Right forelimb (tissue), 1 donor: Measurements from ENCODE around the gene HYDIN.
"Not testable (repeated sequence)": the region's sequence is repeated elsewhere in the genome, so short reads cannot be mapped to it uniquely, and the experiment has no call there.

Experiments
- DNase-seq: peaks from one replicate; pipeline ENCODE4 v3.0.0-alpha.2; 2018

The HYDIN gene

DNA sequence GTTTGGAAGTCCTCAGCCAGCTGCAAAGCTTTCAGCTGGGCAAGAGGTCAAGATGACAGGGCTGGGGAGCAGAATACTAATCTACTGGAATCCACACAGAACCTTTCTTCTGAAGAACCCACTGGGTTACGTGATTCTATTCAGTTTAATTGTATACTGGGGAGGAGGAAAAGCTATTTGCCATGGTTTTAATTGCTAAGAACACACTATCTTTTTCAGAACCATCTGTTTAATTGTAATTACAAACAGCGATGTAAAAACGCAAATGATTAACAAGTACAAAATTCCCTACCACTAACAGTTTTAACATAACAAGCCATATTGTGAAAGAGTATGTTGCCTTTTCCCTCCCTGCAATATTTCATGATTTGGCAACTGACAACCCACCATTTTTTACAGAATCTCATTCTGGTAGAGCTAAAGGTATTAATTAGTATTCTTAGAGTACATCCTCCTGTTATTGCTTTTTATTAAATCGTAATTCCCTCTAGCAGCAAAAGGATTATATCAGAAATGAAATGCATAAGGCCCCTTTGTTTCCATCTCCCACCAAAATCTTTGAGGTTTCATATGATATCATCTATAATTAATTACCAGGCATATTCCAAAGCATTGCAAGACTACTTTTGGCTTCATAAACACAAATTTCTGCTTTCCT is 12.1 kb downstream of the HYDIN start:
- no peak for DNase-seq

DNA sequence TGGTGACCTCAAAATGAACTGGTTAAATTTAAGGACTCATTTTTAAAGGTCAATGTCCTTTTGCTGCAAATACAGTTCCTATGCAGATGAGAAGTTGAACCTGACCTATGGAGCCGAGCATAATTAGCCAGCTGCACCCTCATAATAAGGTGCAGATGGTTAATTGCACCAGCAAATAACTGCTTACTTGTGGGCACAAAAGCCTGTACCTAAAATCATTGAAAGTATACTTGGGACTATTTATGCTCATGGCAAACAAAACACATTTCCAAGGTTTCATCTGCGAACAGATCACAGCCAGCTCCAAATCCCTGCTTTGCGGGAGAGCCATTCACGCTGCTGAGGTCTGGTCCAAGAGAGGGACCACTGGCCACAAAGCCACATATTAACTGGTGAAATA is 13.0 kb downstream of the HYDIN start:
- no peak for DNase-seq

- DNase-seq = no peak
Measured at GRCh38 chr16:71216714-71217113, 13.8 kb downstream of the HYDIN start.

DNA sequence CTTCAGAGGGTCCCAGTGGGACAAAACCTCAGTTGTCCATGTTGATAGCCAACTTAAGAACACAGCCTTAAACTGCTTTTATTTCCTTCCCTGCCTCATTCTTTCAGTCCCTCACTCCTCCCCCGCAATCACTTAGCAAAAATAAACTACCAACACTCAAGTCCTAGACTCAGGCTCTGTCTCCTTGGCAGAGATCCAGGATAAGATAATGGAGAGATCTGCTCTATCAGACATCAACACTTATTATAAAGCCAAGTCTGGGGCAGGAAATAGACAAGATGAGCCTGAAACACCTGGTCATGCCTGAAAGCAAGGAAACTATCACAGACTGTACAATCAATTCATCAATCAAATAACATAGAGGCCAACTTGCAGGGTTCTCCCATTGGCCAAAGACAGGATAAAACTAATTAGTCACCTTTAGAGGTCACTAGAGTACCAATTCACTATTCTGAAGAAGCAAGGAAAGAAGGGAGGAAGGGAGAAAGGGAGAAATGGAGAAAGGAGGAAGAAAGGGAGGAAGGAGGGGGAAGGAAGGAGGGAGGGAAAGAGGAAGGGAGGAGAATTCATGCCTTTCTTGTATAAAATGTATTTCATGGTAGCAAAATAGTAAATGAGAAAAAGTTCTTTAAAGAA is 15.7 kb downstream of the HYDIN start:
- no peak for DNase-seq

GRCh38 chr16:71205482-71206131 is 24.9 kb downstream of the HYDIN start:
- DNase-seq = no peak

DNA sequence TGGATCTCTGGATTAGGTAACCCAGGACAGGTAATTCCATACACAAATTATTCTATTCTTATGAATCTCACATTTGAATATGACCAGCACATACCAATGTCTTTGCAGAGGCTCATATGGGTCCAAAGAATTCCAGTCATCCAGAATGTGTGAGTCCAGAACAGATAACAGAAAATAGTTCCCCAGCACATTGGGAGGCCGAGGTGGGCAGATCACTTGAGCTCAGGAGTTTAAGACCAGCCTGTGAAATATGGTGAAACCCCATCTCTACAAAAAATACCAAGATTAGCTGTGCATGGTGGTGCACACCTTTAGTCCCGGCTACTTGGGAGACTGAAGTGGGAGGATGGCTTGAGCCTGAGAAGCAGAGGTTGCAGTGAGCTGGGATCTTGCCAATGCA is 26.9 kb downstream of the HYDIN start:
- DNase-seq = no peak

GRCh38 chr16:71201556-71201955 is 29.0 kb downstream of the HYDIN start:
- DNase-seq = no peak

- no peak for DNase-seq
Measured at GRCh38 chr16:71201054-71201453, 29.5 kb downstream of the HYDIN start.

DNA sequence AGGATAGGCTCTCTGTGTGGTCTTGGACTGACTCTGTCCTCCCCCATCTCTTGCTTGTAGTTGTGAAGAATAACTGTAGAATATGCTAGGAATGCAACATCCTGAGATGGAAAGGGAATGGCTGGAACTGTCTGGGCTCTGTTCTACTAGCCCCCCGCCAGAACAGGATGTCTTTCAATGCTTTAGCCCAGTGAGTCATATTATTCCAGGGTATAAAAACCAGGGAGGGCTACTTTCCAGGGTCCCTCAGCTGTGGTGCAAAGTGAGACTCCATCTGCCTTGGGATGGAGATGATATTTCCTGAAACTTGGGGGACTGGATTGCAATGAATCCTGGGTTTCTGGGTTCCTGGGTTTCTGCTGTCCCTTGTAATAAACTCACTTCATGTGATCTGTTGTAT is 32.1 kb downstream of the HYDIN start:
- DNase-seq = no peak

DNA sequence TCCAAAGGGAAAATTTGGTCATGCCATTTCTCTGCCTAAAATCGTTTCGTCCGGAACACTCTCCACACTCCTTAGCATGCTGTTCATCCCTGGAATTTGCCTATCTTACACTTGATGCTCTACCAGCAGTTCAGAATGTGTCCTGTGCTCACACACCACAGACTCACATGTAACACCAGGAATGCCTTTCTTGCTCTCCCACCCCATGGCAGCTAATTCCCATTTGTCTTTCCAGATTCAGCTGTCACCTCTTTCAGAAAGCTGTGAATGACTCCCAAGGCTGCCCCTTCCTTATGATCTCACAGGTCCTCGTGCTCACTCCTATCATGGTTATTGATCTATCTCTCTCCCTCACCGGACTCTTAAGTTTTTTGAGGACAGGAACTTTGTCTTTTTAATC is 38.1 kb downstream of the HYDIN start:
- DNase-seq = no peak

GRCh38 chr16:71188956-71189712 is 41.4 kb downstream of the HYDIN start:
- no peak for DNase-seq

GRCh38 chr16:71185347-71185746 is 45.2 kb downstream of the HYDIN start:
- no peak for DNase-seq

DNA sequence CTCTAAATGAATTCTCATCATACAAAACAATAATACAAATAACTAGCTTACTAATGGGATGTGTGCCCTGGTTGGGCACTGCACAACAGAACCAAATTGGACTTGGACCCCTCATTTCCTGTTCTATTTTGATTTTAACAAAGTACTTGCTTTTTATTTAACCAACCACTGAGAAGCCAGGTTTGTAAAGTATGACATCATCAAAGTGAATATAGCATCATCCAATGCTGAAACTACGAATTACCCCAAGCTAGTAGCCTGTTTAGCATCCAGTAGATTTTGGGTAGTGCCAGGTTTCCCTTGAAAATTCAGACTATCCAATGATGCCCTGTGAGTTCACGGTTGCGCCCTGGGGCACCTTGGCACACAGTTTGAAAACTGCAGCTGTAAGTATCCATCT is 51.0 kb downstream of the HYDIN start:
- no peak for DNase-seq

- DNase-seq = no peak
Measured at GRCh38 chr16:71172481-71173207, 57.9 kb downstream of the HYDIN start.

DNA sequence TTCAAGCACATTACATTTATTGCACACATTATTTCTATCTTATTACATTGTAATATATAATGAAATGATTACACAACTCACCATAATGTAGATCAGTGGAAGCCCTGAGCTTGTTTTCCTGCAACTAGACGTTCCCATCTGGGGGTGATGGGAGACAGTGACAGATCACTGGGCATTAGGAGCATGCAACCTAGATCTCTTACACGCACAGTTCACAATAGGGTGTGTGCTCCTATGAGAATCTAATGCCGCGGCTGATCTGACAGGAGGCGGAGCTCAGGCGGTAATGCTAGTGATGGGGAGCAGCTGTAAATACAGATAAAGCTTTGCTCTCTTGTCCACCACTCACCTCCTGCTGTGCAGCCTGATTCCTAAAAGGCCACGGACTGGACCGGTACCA is 69.5 kb downstream of the HYDIN start:
- DNase-seq = not testable (repeated sequence)

DNA sequence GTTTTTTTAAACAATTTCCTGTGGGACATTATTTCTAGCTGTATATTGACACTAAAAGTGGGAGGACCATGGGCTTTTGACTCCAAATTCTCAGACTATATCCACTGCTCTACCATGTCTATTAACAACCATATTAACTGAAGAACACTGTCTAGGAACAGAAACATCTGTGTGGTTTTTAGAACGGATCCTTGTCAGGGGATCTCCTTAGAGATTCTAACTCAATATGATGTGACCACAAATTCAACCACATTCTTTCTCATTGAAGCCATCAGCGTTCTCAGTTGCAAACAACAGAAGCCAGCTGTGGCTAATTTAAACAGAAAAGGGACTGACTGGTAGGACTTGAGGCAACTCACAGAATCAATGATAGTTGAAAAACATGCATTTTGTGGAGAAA is 73.2 kb downstream of the HYDIN start:
- DNase-seq = not testable (repeated sequence)

DNA sequence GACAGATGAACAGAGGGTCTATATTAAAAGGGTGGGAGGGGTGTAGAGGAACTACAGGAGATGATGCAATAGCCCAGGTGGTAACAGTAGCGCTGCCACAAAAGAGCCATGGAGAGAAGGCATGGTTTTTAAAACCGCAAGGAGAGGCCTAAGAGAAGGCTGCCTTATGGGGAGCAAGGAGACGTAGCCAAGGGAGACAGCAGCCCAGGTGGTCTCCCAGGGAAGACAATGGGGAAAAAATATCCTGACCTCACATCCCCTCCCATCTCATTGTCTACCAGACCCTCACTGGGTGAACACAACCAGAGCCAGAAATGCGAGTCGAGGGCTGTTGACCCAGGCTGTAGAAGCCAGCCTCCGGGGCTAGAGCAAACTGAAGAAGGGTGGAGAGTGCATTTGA is 77.2 kb downstream of the HYDIN start:
- not testable (repeated sequence) for DNase-seq

- not testable (repeated sequence) for DNase-seq
Measured at GRCh38 chr16:71151654-71152053, 78.9 kb downstream of the HYDIN start.

- DNase-seq = not testable (repeated sequence)
Measured at GRCh38 chr16:71143246-71143645, 87.3 kb downstream of the HYDIN start.

GRCh38 chr16:71110565-71110964 is 120.0 kb downstream of the HYDIN start:
- not testable (repeated sequence) for DNase-seq

DNA sequence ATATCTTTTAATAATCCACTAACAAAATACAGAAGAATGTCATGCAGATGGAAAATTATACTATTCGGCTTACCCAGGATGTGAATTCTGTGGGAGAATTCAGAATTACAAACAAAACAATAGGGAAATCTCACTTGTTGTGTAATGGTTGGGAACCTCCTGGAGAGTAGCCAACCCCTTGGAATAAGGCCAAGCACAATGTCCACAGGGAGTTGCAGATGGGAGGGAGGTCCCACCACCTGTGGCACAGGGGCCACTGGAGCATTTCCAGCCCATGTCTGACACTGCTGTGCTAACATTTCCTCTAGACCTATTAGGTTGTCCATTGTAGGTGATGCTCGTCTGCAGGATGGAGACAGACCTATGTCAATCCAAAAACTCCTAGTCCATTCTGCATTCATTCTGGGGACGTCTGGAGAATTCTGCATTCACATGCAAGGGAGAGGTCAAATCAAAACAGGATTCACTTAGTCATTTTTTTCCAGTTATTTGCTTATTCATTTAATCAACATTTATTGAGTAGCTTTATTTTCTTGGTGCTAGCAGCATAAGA is 120.8 kb downstream of the HYDIN start:
- not testable (repeated sequence) for DNase-seq

DNA sequence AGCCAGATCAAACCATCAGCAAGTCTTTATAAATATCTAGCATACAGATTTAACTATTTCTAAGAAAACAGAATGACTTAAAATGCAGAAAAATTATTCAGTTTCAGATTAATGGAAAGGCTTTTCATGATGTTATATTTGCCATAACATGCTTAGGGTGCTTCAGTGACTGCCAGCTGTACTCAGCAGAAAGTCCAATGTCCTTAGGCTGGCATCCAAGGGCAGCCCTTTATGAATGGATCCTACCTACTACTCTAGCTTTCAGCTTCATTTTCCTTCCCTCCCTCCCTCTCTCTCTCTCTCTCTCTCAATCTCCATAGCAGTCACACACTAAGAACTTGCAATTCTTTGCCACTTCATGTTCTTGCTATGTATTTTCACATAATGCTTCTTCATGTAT is 124.6 kb downstream of the HYDIN start:
- not testable (repeated sequence) for DNase-seq

GRCh38 chr16:71083573-71083972 is 146.9 kb downstream of the HYDIN start:
- DNase-seq = not testable (repeated sequence)
